ENCODE results near the gene INPP5J.

DNA sequence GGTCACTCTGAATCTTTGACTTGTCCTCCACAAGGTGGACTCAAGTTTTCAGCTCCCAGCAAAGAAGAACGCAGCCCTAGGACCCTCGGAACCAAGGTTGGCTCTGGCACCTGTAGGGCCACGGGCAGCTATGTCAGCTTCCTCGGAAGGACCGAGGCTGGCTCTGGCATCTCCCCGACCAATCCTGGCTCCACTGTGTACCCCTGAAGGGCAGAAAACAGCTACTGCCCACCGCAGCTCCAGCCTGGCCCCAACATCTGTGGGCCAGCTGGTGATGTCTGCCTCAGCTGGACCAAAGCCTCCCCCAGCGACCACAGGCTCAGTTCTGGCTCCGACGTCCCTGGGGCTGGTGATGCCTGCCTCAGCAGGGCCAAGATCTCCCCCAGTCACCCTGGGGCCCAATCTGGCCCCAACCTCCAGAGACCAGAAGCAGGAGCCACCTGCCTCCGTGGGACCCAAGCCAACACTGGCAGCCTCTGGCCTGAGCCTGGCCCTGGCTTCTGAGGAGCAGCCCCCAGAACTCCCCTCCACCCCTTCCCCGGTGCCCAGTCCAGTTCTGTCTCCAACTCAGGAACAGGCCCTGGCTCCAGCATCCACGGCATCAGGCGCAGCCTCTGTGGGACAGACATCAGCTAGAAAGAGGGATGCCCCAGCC, 2.2 kb downstream of the INPP5J start:
- TF ChIP-seq EP300 (IDR thresholded peaks at IDR 0.05) (no peak), POLR2A (IDR thresholded peaks at IDR 0.05) (no peak)
- TF ChIP-seq, protein P1, sequence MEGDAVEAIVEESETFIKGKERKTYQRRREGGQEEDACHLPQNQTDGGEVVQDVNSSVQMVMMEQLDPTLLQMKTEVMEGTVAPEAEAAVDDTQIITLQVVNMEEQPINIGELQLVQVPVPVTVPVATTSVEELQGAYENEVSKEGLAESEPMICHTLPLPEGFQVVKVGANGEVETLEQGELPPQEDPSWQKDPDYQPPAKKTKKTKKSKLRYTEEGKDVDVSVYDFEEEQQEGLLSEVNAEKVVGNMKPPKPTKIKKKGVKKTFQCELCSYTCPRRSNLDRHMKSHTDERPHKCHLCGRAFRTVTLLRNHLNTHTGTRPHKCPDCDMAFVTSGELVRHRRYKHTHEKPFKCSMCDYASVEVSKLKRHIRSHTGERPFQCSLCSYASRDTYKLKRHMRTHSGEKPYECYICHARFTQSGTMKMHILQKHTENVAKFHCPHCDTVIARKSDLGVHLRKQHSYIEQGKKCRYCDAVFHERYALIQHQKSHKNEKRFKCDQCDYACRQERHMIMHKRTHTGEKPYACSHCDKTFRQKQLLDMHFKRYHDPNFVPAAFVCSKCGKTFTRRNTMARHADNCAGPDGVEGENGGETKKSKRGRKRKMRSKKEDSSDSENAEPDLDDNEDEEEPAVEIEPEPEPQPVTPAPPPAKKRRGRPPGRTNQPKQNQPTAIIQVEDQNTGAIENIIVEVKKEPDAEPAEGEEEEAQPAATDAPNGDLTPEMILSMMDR (IDR thresholded peaks at IDR 0.05), result no peak

Measured in tibial nerve (tissue), 4 donors.